Measurements from ENCODE around the gene PCBP4. TPM values are rescaled to one million over a fixed set of nuclear protein-coding genes. Genes with fewer than 3 reads are reported as not detected.

The PCBP4 gene
- total RNA-seq, 1 experiment from 2014 or later, result 27.0 TPM

- DNase-seq (ENCODE audit: low spot score), result no peak
Observed at GRCh38 chr3:51955893-51956770, 11.1 kb downstream of the PCBP4 start.

DNA sequence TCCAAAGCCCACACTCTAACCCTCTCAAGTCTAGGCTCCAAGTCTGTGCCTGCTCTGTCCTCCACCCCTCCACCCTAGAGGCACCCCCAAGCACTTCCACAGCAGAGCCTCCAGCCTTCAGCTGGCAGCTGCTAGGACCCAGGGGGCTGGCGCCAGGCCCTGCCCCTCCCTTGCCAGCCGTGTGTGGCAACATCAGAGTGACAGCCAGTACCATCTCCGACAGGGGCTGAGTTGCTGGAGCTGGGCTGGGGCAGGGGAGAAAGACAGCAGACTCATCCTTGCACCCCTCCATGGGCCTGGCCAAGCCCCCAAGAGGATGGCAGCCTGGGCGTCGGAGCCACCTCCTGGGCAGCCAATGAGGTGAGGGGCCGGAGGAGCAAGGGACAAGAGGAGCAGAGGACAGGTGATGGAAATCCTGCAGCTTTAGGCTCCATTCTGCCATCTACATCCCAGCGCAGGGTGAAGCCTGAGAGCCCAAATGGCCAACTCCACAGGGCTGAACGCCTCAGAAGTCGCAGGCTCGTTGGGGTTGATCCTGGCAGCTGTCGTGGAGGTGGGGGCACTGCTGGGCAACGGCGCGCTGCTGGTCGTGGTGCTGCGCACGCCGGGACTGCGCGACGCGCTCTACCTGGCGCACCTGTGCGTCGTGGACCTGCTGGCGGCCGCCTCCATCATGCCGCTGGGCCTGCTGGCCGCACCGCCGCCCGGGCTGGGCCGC is 11.9 kb downstream of the PCBP4 start, which contains the start of gene GPR62:
Gene GPR62, plus strand, starts transcription at position 207 of the 718 bp plus-strand sequence. Its CDS starts 272 bp downstream, at position 479.
- DNase-seq (ENCODE audit: low spot score), result no peak

GRCh38 chr3:51954713-51955112 is 12.5 kb downstream of the PCBP4 start:
- DNase-seq (ENCODE audit: low spot score), result no peak

DNA sequence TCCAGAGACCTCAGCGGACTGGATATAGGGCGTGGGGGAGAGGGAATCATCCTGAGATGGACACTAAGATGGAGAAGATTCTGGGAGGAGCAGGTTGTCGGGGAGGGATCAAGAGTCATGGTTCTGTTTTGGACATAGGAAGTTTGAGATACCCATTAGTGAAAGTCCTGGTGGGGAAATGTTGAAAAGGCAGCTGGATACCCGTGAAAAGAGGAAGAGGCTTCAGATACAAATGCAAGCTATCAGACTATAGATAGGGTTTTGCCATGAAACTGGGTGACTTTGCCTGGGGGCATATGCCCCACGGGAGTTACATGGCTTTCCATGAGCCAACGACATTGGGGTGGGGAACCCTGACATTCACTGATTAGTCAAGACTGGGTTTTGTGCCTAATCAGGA is 13.1 kb downstream of the PCBP4 start:
- DNase-seq (ENCODE audit: low spot score), result no peak

DNA sequence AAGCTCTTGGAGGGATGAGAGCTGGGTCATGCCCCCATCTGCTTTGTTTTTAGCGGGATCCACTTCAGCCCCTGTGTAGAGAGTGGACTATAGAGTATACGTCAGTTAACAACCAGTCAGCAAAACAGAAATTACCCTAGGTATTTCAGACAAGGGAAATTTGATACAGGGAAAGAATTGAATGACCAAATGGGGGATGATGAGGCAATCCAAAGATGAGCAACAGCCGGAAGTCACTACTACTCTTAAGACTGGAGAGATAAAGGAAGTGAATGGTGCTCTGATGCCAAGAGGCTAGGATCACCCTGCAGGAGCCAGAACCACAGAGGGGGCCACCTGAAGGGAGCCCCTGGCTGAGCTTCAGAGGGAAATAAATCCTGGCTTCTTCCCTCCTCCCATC is 13.8 kb downstream of the PCBP4 start:
- no peak for DNase-seq (ENCODE audit: low spot score)

- DNase-seq (ENCODE audit: low spot score), result no peak
Observed at GRCh38 chr3:51950899-51951298, 16.4 kb downstream of the PCBP4 start.

GRCh38 chr3:51949121-51949520 is 18.1 kb downstream of the PCBP4 start:
- no peak for DNase-seq (ENCODE audit: low spot score)

DNA sequence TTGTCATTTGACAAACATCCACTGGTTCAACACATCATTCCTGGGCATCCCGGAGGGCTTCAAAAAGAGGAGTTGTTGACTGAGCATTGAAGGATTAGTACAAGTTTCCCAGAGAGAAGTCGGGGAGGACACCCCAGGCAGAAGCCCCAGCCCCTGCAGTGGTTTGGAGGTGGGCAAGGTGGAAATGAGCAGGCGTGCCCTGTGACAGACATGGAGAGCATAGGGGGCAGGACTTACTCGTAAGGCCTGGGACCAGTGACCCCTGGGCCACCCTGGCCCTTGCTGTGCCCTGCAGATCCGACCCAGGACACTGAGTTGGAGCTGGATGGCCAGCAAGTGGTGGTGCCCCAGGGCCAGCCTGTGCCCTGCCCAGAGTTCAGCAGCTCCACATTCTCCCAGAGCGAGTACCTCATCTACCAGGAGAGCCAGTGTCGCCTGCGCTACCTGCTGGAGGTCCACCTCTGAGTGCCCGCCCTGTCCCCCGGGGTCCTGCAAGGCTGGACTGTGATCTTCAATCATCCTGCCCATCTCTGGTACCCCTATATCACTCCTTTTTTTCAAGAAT is 19.2 kb downstream of the PCBP4 start:
- DNase-seq (ENCODE audit: low spot score), result no peak

DNA sequence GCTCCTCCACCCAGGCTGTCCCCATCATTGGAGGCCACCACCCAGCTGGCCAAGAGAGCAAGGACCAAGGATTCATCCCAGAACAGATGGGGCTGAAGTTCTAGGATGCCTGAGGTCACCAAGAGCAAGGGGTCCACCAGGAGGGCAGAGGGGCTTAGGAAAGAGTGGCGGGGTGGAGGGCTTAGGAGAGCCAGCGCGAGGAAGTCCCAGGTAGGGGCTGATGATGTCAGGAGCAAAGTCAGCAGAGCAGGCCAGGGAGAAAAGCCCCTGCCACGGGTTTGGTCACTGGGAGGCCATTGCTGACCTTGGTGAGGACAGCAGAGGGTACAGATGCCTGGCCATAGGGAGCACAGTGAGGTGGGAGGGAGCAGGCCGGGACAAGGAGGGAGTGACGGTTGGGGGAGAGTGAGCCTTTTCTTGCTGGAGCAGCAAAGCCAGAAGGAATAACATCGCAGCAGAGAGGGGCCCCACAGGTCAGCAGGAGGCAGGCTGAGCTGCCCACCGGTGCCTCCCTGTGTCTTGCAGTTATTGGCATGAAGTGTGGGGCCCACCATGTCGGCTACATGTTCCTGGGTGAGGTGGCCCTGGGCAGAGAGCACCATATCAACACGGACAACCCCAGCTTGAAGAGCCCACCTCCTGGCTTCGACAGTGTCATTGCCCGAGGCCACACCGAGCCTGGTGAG is 19.9 kb downstream of the PCBP4 start:
- no peak for DNase-seq (ENCODE audit: low spot score)

DNA sequence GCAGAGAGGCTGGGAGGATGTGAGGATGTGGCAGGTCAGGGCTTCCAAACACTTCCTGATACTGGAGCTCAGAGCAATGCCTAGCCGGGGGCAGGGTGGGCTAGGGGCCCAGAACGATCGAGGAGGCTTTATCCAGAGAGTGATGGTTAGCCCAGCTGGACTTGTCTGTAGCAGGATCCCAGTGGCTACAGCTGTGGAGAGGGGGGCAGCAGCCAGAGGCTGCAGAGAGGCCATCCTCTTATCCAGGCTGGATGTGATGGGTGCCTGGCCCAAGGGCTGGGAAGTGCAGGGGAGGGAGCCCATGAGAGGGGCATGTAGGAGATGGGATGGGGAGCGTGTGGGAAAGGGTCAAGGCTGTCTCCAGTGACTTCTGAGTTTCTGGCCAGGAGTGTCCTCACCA is 20.5 kb downstream of the PCBP4 start:
- DNase-seq (ENCODE audit: low spot score), result no peak

- no peak for DNase-seq (ENCODE audit: low spot score)
Observed at GRCh38 chr3:51945926-51946705, 21.1 kb downstream of the PCBP4 start.

DNA sequence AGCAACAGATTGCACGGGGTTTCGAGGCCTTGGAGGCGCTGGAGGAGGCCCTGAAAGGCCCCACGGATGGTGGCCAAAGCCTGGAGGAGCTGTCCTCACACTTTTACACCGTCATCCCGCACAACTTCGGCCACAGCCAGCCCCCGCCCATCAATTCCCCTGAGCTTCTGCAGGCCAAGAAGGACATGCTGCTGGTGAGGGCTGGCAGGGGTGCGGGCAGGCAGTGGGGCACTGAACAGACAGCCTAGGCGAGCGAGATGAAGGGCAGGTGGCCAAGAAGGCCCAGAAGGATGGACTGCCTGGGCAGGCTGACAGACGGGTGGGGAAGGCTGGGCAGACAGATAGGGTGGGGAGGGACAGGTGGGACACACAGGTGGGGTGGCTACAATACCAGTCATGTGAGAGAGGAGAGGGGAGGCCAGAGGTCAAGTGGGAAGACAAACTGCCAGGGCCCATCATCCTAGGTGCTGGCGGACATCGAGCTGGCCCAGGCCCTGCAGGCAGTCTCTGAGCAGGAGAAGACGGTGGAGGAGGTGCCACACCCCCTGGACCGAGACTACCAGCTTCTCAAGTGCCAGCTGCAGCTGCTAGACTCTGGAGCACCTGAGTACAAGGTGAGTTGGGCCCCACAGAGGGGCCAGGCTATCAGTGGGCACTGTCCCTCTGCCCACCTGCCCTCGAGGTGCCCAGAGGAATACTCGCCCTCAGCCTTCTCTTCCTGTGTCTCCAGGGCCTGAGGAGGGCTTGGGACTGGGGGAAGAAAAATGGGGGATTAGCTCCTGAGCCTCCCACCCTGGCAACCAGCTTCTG is 22.0 kb downstream of the PCBP4 start:
- no peak for DNase-seq (ENCODE audit: low spot score)

- DNase-seq (ENCODE audit: low spot score), result no peak
Observed at GRCh38 chr3:51944451-51945021, 22.7 kb downstream of the PCBP4 start.

DNA sequence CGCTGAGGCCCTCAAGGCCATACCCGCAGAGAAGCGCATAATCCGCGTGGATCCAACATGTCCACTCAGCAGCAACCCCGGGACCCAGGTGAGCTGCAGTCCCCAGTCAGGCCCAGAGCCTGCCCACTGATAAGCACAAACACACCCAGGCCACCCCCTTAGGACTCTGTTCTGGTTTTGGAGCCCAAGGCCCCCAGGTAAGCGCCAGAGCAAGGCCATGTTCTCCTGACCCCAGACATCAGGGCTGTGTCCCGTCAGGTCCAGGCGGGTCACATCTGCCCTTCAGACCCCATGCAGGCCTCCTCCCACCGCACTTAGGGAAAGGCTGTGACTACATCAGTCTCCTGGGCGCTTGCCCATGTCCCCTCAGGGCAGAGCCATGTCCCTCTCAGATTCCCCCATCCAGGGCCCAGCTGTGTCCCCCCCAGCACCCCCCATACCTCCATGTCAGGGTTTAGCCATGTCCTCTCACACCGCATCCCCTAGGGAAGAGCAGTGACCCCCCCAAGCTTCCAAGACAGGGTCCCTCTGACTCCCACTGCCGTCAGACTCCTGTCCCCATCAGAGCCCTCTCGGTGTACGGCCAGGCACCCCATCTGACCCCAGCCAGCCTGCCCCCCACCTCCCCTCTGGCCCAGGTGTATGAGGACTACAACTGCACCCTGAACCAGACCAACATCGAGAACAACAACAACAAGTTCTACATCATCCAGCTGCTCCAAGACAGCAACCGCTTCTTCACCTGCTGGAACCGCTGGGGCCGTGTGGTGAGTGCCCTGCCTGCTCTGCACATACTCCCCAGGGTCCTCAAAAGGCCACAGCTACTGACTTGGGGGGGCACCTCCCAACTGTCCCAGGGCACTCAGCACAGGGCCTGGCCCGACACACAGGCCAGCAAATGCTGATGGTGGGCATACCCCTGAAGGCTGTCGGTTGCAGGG is 23.5 kb downstream of the PCBP4 start:
- no peak for DNase-seq (ENCODE audit: low spot score)

GRCh38 chr3:51942603-51943450 is 24.4 kb downstream of the PCBP4 start:
- peak; percentile 20 for DNase-seq (ENCODE audit: low spot score)

GRCh38 chr3:51941798-51942602 is 25.3 kb downstream of the PCBP4 start, which contains the start of the genes PARP3 and RRP9:
Gene PARP3, plus strand, starts transcription at chr3:51942363. Its CDS starts 993 bp downstream, at chr3:51943356.
Gene RRP9, minus strand, starts transcription at chr3:51941904. Its CDS starts 37 bp downstream, at chr3:51941867.
- peak; percentile 98 for DNase-seq (ENCODE audit: low spot score)

- no peak for DNase-seq (ENCODE audit: low spot score)
Observed at GRCh38 chr3:51941463-51941797, 25.8 kb downstream of the PCBP4 start.
